Activated naive CD4-positive, alpha-beta T cell treated with anti-CD3 and anti-CD28 coated beads, Interleukin-2, amount 50 U/mL, for 24 hours (primary cell): ENCODE measurements around the gene OR2T8.
"Not testable (repeated sequence)": the region's sequence is repeated elsewhere in the genome, so short reads cannot be mapped to it uniquely, and the experiment has no call there.

Experiments
- H3K27ac Mint-ChIP-seq: one replicate; pipeline ENCODE4 v1.8.0; 2021; ENCODE audit warnings: mild to moderate bottlenecking, mixed read lengths
- H3K27me3 Mint-ChIP-seq: one replicate; pipeline ENCODE4 v1.8.0; 2021; ENCODE audit warnings: mixed read lengths
- H3K36me3 Mint-ChIP-seq: one replicate; pipeline ENCODE4 v1.8.0; 2021; ENCODE audit warnings: mixed read lengths
- H3K4me1 Mint-ChIP-seq: one replicate; pipeline ENCODE4 v1.8.0; 2021; ENCODE audit warnings: mixed read lengths
- H3K4me3 Mint-ChIP-seq: one replicate; pipeline ENCODE4 v1.8.0; 2021; ENCODE audit warnings: mild to moderate bottlenecking, mixed read lengths
- H3K9me3 Mint-ChIP-seq: one replicate; pipeline ENCODE4 v1.8.0; 2021; ENCODE audit warnings: mixed read lengths

OR2T8 gene

GRCh38 chr1:247935781-247936180 is 15.7 kb downstream of the OR2T8 start:
- no peaks in the 10 kb centered on the region for H3K27me3 Mint-ChIP-seq
- H3K4me1 Mint-ChIP-seq = no peaks in the 10 kb centered on the region
- no peaks in the 10 kb centered on the region for H3K36me3 Mint-ChIP-seq
- no peak overlapping the region for H3K27ac Mint-ChIP-seq
- H3K9me3 Mint-ChIP-seq = no peaks in the 10 kb centered on the region
- no peak overlapping the region for H3K4me3 Mint-ChIP-seq

GRCh38 chr1:247936415-247936814 is 16.4 kb downstream of the OR2T8 start:
- Mint-ChIP-seq H3K9me3 (no peaks in the 10 kb centered on the region), H3K4me3 (no peak overlapping the region), H3K27me3 (no peaks in the 10 kb centered on the region), H3K27ac (no peak overlapping the region), H3K4me1 (no peaks in the 10 kb centered on the region), H3K36me3 (no peaks in the 10 kb centered on the region)

- not testable (repeated sequence) for H3K27ac Mint-ChIP-seq, H3K27me3 Mint-ChIP-seq, H3K4me1 Mint-ChIP-seq, H3K36me3 Mint-ChIP-seq, H3K4me3 Mint-ChIP-seq, H3K9me3 Mint-ChIP-seq
These were observed 17.1 kb downstream of the OR2T8 start for GRCh38 chr1:247936965-247937734.

GRCh38 chr1:247942624-247943023 is 22.6 kb downstream of the OR2T8 start:
- H3K27me3 Mint-ChIP-seq = no peaks in the 10 kb centered on the region
- no peaks in the 10 kb centered on the region for H3K4me1 Mint-ChIP-seq
- H3K9me3 Mint-ChIP-seq = peaks cover 10% of the 10 kb centered on the region
- H3K27ac Mint-ChIP-seq = no peak overlapping the region
- no peaks in the 10 kb centered on the region for H3K36me3 Mint-ChIP-seq
- no peak overlapping the region for H3K4me3 Mint-ChIP-seq

- H3K9me3 Mint-ChIP-seq = peaks cover 6% of the 10 kb centered on the region
- no peak within 1 kb of the TSS for H3K27ac Mint-ChIP-seq
- no peaks in the 10 kb centered on the region for H3K27me3 Mint-ChIP-seq
- no peak within 1 kb of the TSS for H3K4me3 Mint-ChIP-seq
- H3K4me1 Mint-ChIP-seq = no peaks in the 10 kb centered on the region
- no peaks in the 10 kb centered on the region for H3K36me3 Mint-ChIP-seq
These were observed 28.5 kb downstream of the OR2T8 start, which contains the start of gene OR2L8 for GRCh38 chr1:247948558-247948957. TSS of gene OR2L8 (plus strand) at chr1:247948858. CDS start at chr1:247948858, 0 bp downstream.

GRCh38 chr1:247953408-247953807 is 33.4 kb downstream of the OR2T8 start:
- H3K9me3 Mint-ChIP-seq = peaks cover 4% of the 10 kb centered on the region
- no peak overlapping the region for H3K4me3 Mint-ChIP-seq
- H3K27ac Mint-ChIP-seq = no peak overlapping the region

GRCh38 chr1:247961791-247962190 is 41.7 kb downstream of the OR2T8 start:
- Mint-ChIP-seq H3K27me3 (peaks cover 3% of the 10 kb centered on the region), H3K36me3 (no peaks in the 10 kb centered on the region), H3K4me1 (no peaks in the 10 kb centered on the region), H3K27ac (no peak overlapping the region), H3K9me3 (peaks cover 10% of the 10 kb centered on the region), H3K4me3 (no peak overlapping the region)

More at GRCh38 chr1:247953408-247953807, 33.4 kb downstream of the OR2T8 start:
- H3K4me1 Mint-ChIP-seq = no peaks in the 10 kb centered on the region
- H3K27me3 Mint-ChIP-seq = no peaks in the 10 kb centered on the region
- no peaks in the 10 kb centered on the region for H3K36me3 Mint-ChIP-seq

- Mint-ChIP-seq H3K9me3 (peaks cover 10% of the 10 kb centered on the region), H3K27ac (no peak overlapping the region)
These were observed 43.0 kb downstream of the OR2T8 start for GRCh38 chr1:247962911-247963588.

GRCh38 chr1:247964933-247965332 is 44.9 kb downstream of the OR2T8 start, which contains the start of gene OR2AK2:
TSS of gene OR2AK2 (plus strand) at chr1:247965233. CDS start at chr1:247965377, 144 bp downstream.
- H3K27ac Mint-ChIP-seq = no peak within 1 kb of the TSS
- peaks cover 3% of the 10 kb centered on the region for H3K27me3 Mint-ChIP-seq
- no peak within 1 kb of the TSS for H3K4me3 Mint-ChIP-seq
- H3K9me3 Mint-ChIP-seq = peaks cover 5% of the 10 kb centered on the region
- no peaks in the 10 kb centered on the region for H3K36me3 Mint-ChIP-seq
- no peaks in the 10 kb centered on the region for H3K4me1 Mint-ChIP-seq

More at GRCh38 chr1:247962911-247963588, 43.0 kb downstream of the OR2T8 start:
- no peaks in the 10 kb centered on the region for H3K4me1 Mint-ChIP-seq
- no peak overlapping the region for H3K4me3 Mint-ChIP-seq
- H3K27me3 Mint-ChIP-seq = peaks cover 3% of the 10 kb centered on the region
- H3K36me3 Mint-ChIP-seq = no peaks in the 10 kb centered on the region

- Mint-ChIP-seq H3K36me3 (no peaks in the 10 kb centered on the region), H3K4me1 (no peaks in the 10 kb centered on the region), H3K27me3 (peaks cover 3% of the 10 kb centered on the region), H3K27ac (no peak overlapping the region), H3K4me3 (no peak overlapping the region), H3K9me3 (peaks cover 5% of the 10 kb centered on the region)
These were observed 46.6 kb downstream of the OR2T8 start for GRCh38 chr1:247966532-247967204.
